CD4-positive, alpha-beta T cell (primary cell): ENCODE measurements around the gene ADAM17. TPM values are rescaled to one million over a fixed set of nuclear protein-coding genes. Genes with fewer than 3 reads are reported as not detected.

ENCODE experiments used
- ATAC-seq: fragments of 200-7000 bp; cut with Tn5 transposase; one replicate; pipeline ENCODE4 v1.10.0; 2022; ENCODE audit warnings: mild to moderate bottlenecking; ENCODE audit not compliant: poor library complexity
- CTCF ChIA-PET: fragments of 350-600 bp; sonication (Branson Sonifier 250); formaldehyde crosslinking; loops from one replicate; lab custom pipeline; 2021; ENCODE audit warnings: antibody characterized with exemption, inconsistent platforms; lab: Charles Lee
- POLR2A ChIA-PET: fragments of 350-600 bp; sonication (Branson Sonifier 250); formaldehyde crosslinking; loops from one replicate; lab custom pipeline; 2021; ENCODE audit warnings: antibody characterized with exemption, inconsistent platforms; lab: Charles Lee
- DNase-seq, 14 experiments: peaks; one replicate each; pipeline ENCODE4 v3.0.0-alpha.2; 2013 to 2020; ENCODE audit warnings: mixed read lengths in 2 of 14
- H3K27ac ChIP-seq, 2 donors: one replicate each; pipeline versions ENCODE4 v1.5.1 to v1.7.0; 2013; ENCODE audit warnings: low read length in 2 of 2, low read depth in 1 of 2, mild to moderate bottlenecking in 1 of 2
- H3K27me3 ChIP-seq, 2 experiments: 1 replicate in 1 of 2; 2 replicates in 1 of 2; pipeline versions ENCODE4 v1.6.1 to v1.7.0; 2013; ENCODE audit warnings: low read length in 2 of 2, control low read depth in 1 of 2, mild to moderate bottlenecking in 1 of 2, moderate library complexity in 1 of 2; ENCODE audit not compliant: insufficient read depth in 2 of 2, control insufficient read depth in 1 of 2
- H3K36me3 ChIP-seq: one replicate; pipeline ENCODE4 v1.6.1; 2013; ENCODE audit warnings: low read length, control low read depth; ENCODE audit not compliant: insufficient read depth
- H3K4me1 ChIP-seq: one replicate; pipeline ENCODE4 v1.6.1; 2013; ENCODE audit warnings: low read length, control low read depth; ENCODE audit not compliant: insufficient read depth
- H3K4me3 ChIP-seq: one replicate; pipeline ENCODE4 v1.5.1; 2013; ENCODE audit warnings: mild to moderate bottlenecking, low read length, moderate library complexity
- H3K9me3 ChIP-seq, 2 experiments: 1 replicate in 1 of 2; 2 replicates in 1 of 2; pipeline versions ENCODE4 v1.6.1 to v1.7.0; 2013; ENCODE audit warnings: low read length in 2 of 2, mild to moderate bottlenecking in 2 of 2, control low read depth in 1 of 2, moderate library complexity in 1 of 2; ENCODE audit not compliant: control insufficient read depth in 1 of 2, insufficient read depth in 1 of 2
- H3K27ac Mint-ChIP-seq: one replicate; pipeline ENCODE4 v1.8.0; 2020; ENCODE audit warnings: mixed read lengths
- H3K27me3 Mint-ChIP-seq: one replicate; pipeline ENCODE4 v1.8.0; 2021; ENCODE audit warnings: mixed read lengths
- H3K36me3 Mint-ChIP-seq: one replicate; pipeline ENCODE4 v1.8.0; 2021; ENCODE audit warnings: low read depth, mixed read lengths
- H3K4me1 Mint-ChIP-seq: one replicate; pipeline ENCODE4 v1.8.0; 2021; ENCODE audit warnings: low read depth, mixed read lengths
- H3K4me3 Mint-ChIP-seq: one replicate; pipeline ENCODE4 v1.8.0; 2020; ENCODE audit warnings: mild to moderate bottlenecking, mixed read lengths
- H3K9me3 Mint-ChIP-seq: one replicate; pipeline ENCODE4 v1.8.0; 2020; ENCODE audit warnings: mixed read lengths
- intact Hi-C, 2 experiments: fragments of 100-400 bp; cut with DNase I in 1 of 2; cut with micrococcal nuclease in 1 of 2; formaldehyde crosslinking; loops; one replicate each; pipeline versions ENCODE4 v1.15.1 to v1.9.0; 2023 to 2025; cut with DNase I, micrococcal nuclease
- total RNA-seq, 174 experiments: library from RNA in 2 of 174; stranded (reverse) in 2 of 174; gene quantifications; one replicate each; pipeline ENCODE4 v1.2.3 and lab custom pipeline; 2021 to 2026
- TF ChIP-seq, protein P1 (sequence below): fragments of 200-600 bp; IDR thresholded peaks from one replicate; pipeline ENCODE4 v1.8.0; 2022; ENCODE audit warnings: antibody characterized with exemption, mild to moderate bottlenecking

The ADAM17 gene
- total RNA-seq, 2 experiments from 2014 or later = 21.4 to 21.6 TPM

DNA sequence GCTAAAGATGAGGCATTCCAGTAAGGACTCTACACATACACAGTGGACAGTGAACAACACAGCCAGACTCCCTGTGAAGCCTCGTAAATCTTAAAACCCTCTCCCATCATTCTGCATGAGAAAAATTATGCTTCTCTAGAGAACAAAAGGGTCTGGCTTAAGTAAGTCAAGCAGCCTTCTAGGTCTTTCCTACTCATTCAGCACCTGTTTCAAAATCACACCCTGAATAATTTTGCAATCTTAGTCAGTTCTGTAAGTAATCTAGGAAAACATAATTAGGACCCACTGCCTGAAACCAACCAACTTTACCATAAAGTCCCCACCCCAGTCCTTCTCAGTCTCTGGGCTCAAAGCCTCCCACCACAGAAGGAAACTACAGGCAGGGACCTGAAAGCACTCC is 61.5 kb downstream of the ADAM17 start:
- POLR2A ChIA-PET = interaction anchor here (1.5 kb wide), 1 partner anchor 62 kb away, joined by 3 read pairs; the partner anchor contains the start of gene ADAM17
- intact Hi-C loops = no loop called here
- peak overlapping the region; percentile 25 for H3K27ac Mint-ChIP-seq
- ATAC-seq (no peak), DNase-seq (no peak)
- H3K27ac ChIP-seq = no peak overlapping the region
- CTCF ChIA-PET = no interaction called here
- H3K4me3 ChIP-seq = no peak overlapping the region
- H3K4me1 ChIP-seq = no peaks in the 10 kb centered on the region
- peaks cover 81% of the 10 kb centered on the region for H3K36me3 Mint-ChIP-seq
- peaks cover 82% of the 10 kb centered on the region for H3K36me3 ChIP-seq
- no peaks in the 10 kb centered on the region for H3K27me3 Mint-ChIP-seq
- H3K27me3 ChIP-seq = no peaks in the 10 kb centered on the region
- no peak overlapping the region for H3K4me3 Mint-ChIP-seq
- H3K9me3 ChIP-seq = no peaks in the 10 kb centered on the region
- TF ChIP-seq, protein P1, sequence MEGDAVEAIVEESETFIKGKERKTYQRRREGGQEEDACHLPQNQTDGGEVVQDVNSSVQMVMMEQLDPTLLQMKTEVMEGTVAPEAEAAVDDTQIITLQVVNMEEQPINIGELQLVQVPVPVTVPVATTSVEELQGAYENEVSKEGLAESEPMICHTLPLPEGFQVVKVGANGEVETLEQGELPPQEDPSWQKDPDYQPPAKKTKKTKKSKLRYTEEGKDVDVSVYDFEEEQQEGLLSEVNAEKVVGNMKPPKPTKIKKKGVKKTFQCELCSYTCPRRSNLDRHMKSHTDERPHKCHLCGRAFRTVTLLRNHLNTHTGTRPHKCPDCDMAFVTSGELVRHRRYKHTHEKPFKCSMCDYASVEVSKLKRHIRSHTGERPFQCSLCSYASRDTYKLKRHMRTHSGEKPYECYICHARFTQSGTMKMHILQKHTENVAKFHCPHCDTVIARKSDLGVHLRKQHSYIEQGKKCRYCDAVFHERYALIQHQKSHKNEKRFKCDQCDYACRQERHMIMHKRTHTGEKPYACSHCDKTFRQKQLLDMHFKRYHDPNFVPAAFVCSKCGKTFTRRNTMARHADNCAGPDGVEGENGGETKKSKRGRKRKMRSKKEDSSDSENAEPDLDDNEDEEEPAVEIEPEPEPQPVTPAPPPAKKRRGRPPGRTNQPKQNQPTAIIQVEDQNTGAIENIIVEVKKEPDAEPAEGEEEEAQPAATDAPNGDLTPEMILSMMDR = no peak
- H3K4me1 Mint-ChIP-seq = no peaks in the 10 kb centered on the region
- H3K9me3 Mint-ChIP-seq = no peaks in the 10 kb centered on the region

- TF ChIP-seq, protein P1 = no peak
- no peaks in the 10 kb centered on the region for H3K27me3 Mint-ChIP-seq
- DNase-seq = no peak
- no peaks in the 10 kb centered on the region for H3K4me1 Mint-ChIP-seq
- CTCF ChIA-PET = interaction anchor here (1.7 kb wide), 1 partner anchor 62 kb away, joined by 4 read pairs; the partner anchor contains the start of gene ADAM17
- H3K36me3 Mint-ChIP-seq = peaks cover 82% of the 10 kb centered on the region
- no peaks in the 10 kb centered on the region for H3K27me3 ChIP-seq
- H3K9me3 ChIP-seq = no peaks in the 10 kb centered on the region
- no peaks in the 10 kb centered on the region for H3K9me3 Mint-ChIP-seq
- peaks cover 88% of the 10 kb centered on the region for H3K36me3 ChIP-seq
- no peak overlapping the region for H3K4me3 ChIP-seq
- intact Hi-C loops = no loop called here
- no peak overlapping the region for H3K27ac ChIP-seq
- POLR2A ChIA-PET = interaction anchor here (1.5 kb wide), 1 partner anchor 62 kb away, joined by 3 read pairs; the partner anchor contains the start of gene ADAM17
- H3K27ac Mint-ChIP-seq = peak overlapping the region; percentile 25
- no peak overlapping the region for H3K4me3 Mint-ChIP-seq
- no peak for ATAC-seq
- no peaks in the 10 kb centered on the region for H3K4me1 ChIP-seq
These were observed 62.2 kb downstream of the ADAM17 start for GRCh38 chr2:9493478-9493877.

- Histone ChIP-seq H3K27ac (no peak overlapping the region), H3K4me1 (no peaks in the 10 kb centered on the region), H3K4me3 (no peak overlapping the region), H3K27me3 (no peaks in the 10 kb centered on the region), H3K36me3 (peaks cover 90% of the 10 kb centered on the region), H3K9me3 (no peaks in the 10 kb centered on the region)
- Mint-ChIP-seq H3K4me1 (no peaks in the 10 kb centered on the region), H3K36me3 (peaks cover 86% of the 10 kb centered on the region), H3K4me3 (no peak overlapping the region), H3K9me3 (no peaks in the 10 kb centered on the region), H3K27me3 (no peaks in the 10 kb centered on the region), H3K27ac (peak overlapping the region; percentile 25)
- ChIA-PET CTCF (interaction anchor here (1.7 kb wide), 1 partner anchor 63 kb away, joined by 4 read pairs; the partner anchor contains the start of gene ADAM17), POLR2A (interaction anchor here (1.5 kb wide), 1 partner anchor 63 kb away, joined by 3 read pairs; the partner anchor contains the start of gene ADAM17)
- DNase-seq (no peak), ATAC-seq (no peak)
- TF ChIP-seq, protein P1 = no peak
- intact Hi-C loops = no loop called here
These were observed 62.7 kb downstream of the ADAM17 start for GRCh38 chr2:9492927-9493326.
